Adrenal gland (tissue), 12 donors: ENCODE measurements around the gene CHMP5. TPM values are rescaled to one million over a fixed set of nuclear protein-coding genes. Genes with fewer than 3 reads are reported as not detected.

Experiments
- DNase-seq, 7 donors: peaks; one replicate each; pipeline ENCODE4 v3.0.0-alpha.2; 2019 to 2020
- H3K27ac ChIP-seq, 5 donors: fragments of 200-600 bp; sonication (generic) in 4 of 5; 1 replicate in 3 of 5; 2 replicates in 2 of 5; pipeline versions ENCODE4 v1.5.1 to v1.8.0; 2016 to 2020; ENCODE audit warnings: mild to moderate bottlenecking in 1 of 5
- H3K27me3 ChIP-seq: fragments of 200-600 bp; 2 replicates; pipeline ENCODE4 v1.8.0; 2021
- H3K36me3 ChIP-seq, 2 donors: fragments of 200-600 bp; replicated peaks in 1 of 2; 1 replicate in 1 of 2; 2 replicates in 1 of 2; pipeline versions ENCODE4 v1.5.1 to v1.8.0; 2018 to 2022
- H3K4me1 ChIP-seq, 2 donors: fragments of 200-600 bp; replicated peaks in 1 of 2; 1 replicate in 1 of 2; 2 replicates in 1 of 2; pipeline versions ENCODE4 v1.5.1 to v1.8.0; 2018 to 2021
- H3K4me3 ChIP-seq, 4 donors: fragments of 200-600 bp; sonication (generic) in 3 of 4; one replicate each; pipeline ENCODE4 v1.5.1; 2016 to 2018
- H3K9me3 ChIP-seq, 3 donors: fragments of 200-600 bp; sonication (generic) in 1 of 3; replicated peaks in 1 of 3; 1 replicate in 2 of 3; 2 replicates in 1 of 3; pipeline versions ENCODE4 v1.5.1 to v1.8.0; 2016 to 2021
- CTCF ChIP-seq, 6 experiments: fragments of 450-650 bp in 4 of 6; fragments of 200-600 bp in 2 of 6; sonication (generic) in 1 of 6; IDR thresholded peaks; 1 replicate in 5 of 6; 2 replicates in 1 of 6; pipeline versions ENCODE4 v1.5.1 to v1.8.0; 2016 to 2021; ENCODE audit warnings: antibody characterized with exemption in 6 of 6, mild to moderate bottlenecking in 2 of 6, moderate library complexity in 1 of 6
- POLR2A ChIP-seq, 2 donors: fragments of 450-650 bp; IDR thresholded peaks; one replicate each; pipeline ENCODE4 v1.6.1; 2017; ENCODE audit warnings: antibody characterized with exemption in 2 of 2, mild to moderate bottlenecking in 2 of 2, moderate library complexity in 1 of 2
- WGBS, 4 donors: extraction: QIAGEN DNeasy Blood & Tissue Kit in 2 of 4; methylation state at CpG; one replicate each; pipeline versions ENCODE4 v1.1.5 to v1.1.7; 2013 to 2017; 5-methylcytosine and 5-hydroxymethylcytosine counted together
- intact Hi-C, 2 donors: fragments of 100-400 bp; cut with DNase I; formaldehyde crosslinking; loops; one replicate each; pipeline versions ENCODE4 v1.14.1 to v1.15.0; 2022 to 2023
- polyA plus RNA-seq, 3 donors: library from polyadenylated mRNA; stranded (reverse); fragments of 200-250 nt in 2 of 3; fragments of 350-450 nt in 1 of 3; fragmentation: Illumina TruSeq in 1 of 3; extraction: RNeasy Lipid Tissue Mini Kit (QIAGEN cat#74804) in 1 of 3; gene quantifications; one replicate each; pipeline ENCODE4 v1.2.3, GENCODE V29; 2013 to 2014
- total RNA-seq, 9 donors: library from RNA; depleted of rRNA in 4 of 9; stranded (reverse); fragments of >200 nt in 4 of 9; fragments of 120-200 nt in 1 of 9; fragmentation: NEBNext Ultra II Directional in 1 of 9; extraction: Animal tissue kit (Norgen Biotek cat#: 25700) in 1 of 9; gene quantifications; one replicate each; pipeline versions ENCODE4 v1.1.0 to v1.2.4, GENCODE V29; 2013 to 2023
- donor health status: healthy with polysubstance abuse.
- donor health status: Bipolar disorder and iron deficiency.
- donor health status: DM: yes; HTN: yes; CAD: no.
- donor health status: DM: no; HTN: no; CAD: no.
- donor health status: DM: no; HTN: no; CAD: no.
- donor health status: DM: yes; HTN: yes; CAD: no.

The CHMP5 gene
- total and polyA plus RNA-seq, 12 donors, result 35.6 to 114 (median 64.3) TPM

GRCh38 chr9:33267151-33267767 lies 2.4 kb downstream of the CHMP5 start:
- Histone ChIP-seq H3K27ac (no peak overlapping the region), H3K4me3 (no peak overlapping the region), H3K27me3 (no peaks in the 10 kb centered on the region), H3K9me3 (no peaks in the 10 kb centered on the region), H3K4me1 (peaks cover 17 to 26% of the 10 kb centered on the region in 2 donors), H3K36me3 (peaks cover 0 to 60% of the 10 kb centered on the region in 2 donors)
- TF ChIP-seq POLR2A (IDR thresholded peaks at IDR 0.05), result no peak
- TF ChIP-seq CTCF (IDR thresholded peaks at IDR 0.05), result no peak
- intact Hi-C loops, result no loop called here
- no peak for DNase-seq

GRCh38 chr9:33270146-33270545 lies 5.3 kb downstream of the CHMP5 start:
- Histone ChIP-seq H3K27ac (no peak overlapping the region), H3K9me3 (no peaks in the 10 kb centered on the region), H3K4me1 (peaks cover 9 to 14% of the 10 kb centered on the region in 2 donors), H3K27me3 (no peaks in the 10 kb centered on the region), H3K36me3 (peaks cover 0 to 86% of the 10 kb centered on the region in 2 donors), H3K4me3 (no peak overlapping the region)
- TF ChIP-seq CTCF (IDR thresholded peaks at IDR 0.05) (no peak), POLR2A (IDR thresholded peaks at IDR 0.05) (no peak)
- intact Hi-C loops, result no loop called here
- DNase-seq, result no peak
- 95 to 99% (median 97%) methylated on average over 3 of the region's 3 CpGs for WGBS, 4 donors

GRCh38 chr9:33272061-33272460 lies 7.2 kb downstream of the CHMP5 start:
- Histone ChIP-seq H3K27me3 (no peaks in the 10 kb centered on the region), H3K4me3 (no peak overlapping the region), H3K27ac (no peak overlapping the region), H3K9me3 (no peaks in the 10 kb centered on the region), H3K36me3 (peaks cover 0 to 97% of the 10 kb centered on the region in 2 donors), H3K4me1 (no peaks in the 10 kb centered on the region)
- TF ChIP-seq CTCF (IDR thresholded peaks at IDR 0.05), result no peak
- TF ChIP-seq POLR2A (IDR thresholded peaks at IDR 0.05), result no peak
- intact Hi-C loops, result no loop called here
- WGBS, 4 donors, result 92 to 100% (median 98%) methylated on average over 1 of the region's 1 CpG
- DNase-seq, result peak in 1 of 7 donors; percentile 19

GRCh38 chr9:33273266-33273971 lies 8.6 kb downstream of the CHMP5 start:
- DNase-seq, result no peak
- no peaks in the 10 kb centered on the region for H3K9me3 ChIP-seq
- WGBS, 4 donors, result 67 to 81% (median 80%) methylated on average over 3 of the region's 3 CpGs
- peaks cover 0 to 98% of the 10 kb centered on the region in 2 donors for H3K36me3 ChIP-seq
- intact Hi-C loops, result no loop called here
- no peaks in the 10 kb centered on the region for H3K4me1 ChIP-seq
- no peak overlapping the region for H3K27ac ChIP-seq
- TF ChIP-seq CTCF (IDR thresholded peaks at IDR 0.05), result no peak
- no peak overlapping the region for H3K4me3 ChIP-seq
- no peaks in the 10 kb centered on the region for H3K27me3 ChIP-seq
